GM10248 (cell line): ENCODE measurements around the gene TAB2.

Experiments used
- CTCF ChIA-PET: fragments of 300-600 bp; sonication (Branson Sonifier 250); formaldehyde crosslinking; extraction: SDS; loops from one replicate; lab custom pipeline; 2021; ENCODE audit warnings: antibody characterized with exemption; lab: Yijun Ruan, JAX
- POLR2A ChIA-PET: fragments of 350-650 bp; sonication (Branson Sonifier 250); formaldehyde crosslinking; extraction: SDS; loops from one replicate; lab custom pipeline; 2020; ENCODE audit warnings: antibody characterized with exemption; lab: Yijun Ruan, JAX
- DNase-seq: peaks from one replicate; pipeline ENCODE4 v3.0.0; 2012; ENCODE audit errors: extremely low spot score
- TF ChIP-seq, protein P1 (sequence below): IDR thresholded peaks from 2 replicates; pipeline ENCODE4 v1.5.1; 2012; ENCODE audit warnings: mild to moderate bottlenecking, low read depth; ENCODE audit errors: extremely low read depth, missing control alignments, control extremely low read depth

Gene TAB2

DNA sequence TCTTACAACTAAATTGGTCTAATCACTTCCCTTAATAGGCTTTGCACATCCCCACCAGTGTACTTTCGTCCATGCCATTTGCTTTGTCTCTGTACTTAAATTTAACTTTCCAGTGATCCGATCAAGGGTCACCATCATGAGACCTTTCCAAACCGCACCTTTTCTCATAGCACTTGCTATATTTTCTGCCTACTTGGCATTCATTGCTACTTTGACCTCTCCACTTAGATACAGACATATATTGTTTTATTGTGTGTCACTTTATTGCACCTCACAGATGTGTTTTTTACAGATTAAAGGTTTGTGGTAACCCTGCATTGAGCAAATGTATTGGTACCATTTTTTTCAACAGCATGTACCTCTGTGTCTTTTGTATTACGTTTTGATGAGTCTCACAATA is 97.3 kb downstream of the TAB2 start:
- POLR2A ChIA-PET, result no interaction called here
- TF ChIP-seq, protein P1, sequence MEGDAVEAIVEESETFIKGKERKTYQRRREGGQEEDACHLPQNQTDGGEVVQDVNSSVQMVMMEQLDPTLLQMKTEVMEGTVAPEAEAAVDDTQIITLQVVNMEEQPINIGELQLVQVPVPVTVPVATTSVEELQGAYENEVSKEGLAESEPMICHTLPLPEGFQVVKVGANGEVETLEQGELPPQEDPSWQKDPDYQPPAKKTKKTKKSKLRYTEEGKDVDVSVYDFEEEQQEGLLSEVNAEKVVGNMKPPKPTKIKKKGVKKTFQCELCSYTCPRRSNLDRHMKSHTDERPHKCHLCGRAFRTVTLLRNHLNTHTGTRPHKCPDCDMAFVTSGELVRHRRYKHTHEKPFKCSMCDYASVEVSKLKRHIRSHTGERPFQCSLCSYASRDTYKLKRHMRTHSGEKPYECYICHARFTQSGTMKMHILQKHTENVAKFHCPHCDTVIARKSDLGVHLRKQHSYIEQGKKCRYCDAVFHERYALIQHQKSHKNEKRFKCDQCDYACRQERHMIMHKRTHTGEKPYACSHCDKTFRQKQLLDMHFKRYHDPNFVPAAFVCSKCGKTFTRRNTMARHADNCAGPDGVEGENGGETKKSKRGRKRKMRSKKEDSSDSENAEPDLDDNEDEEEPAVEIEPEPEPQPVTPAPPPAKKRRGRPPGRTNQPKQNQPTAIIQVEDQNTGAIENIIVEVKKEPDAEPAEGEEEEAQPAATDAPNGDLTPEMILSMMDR, result no peak
- CTCF ChIA-PET, result interaction anchor here (4.7 kb wide), 1 partner anchor 17 kb away, joined by 18 read pairs; no protein-coding TSS in a partner anchor
- no peak for DNase-seq

DNA sequence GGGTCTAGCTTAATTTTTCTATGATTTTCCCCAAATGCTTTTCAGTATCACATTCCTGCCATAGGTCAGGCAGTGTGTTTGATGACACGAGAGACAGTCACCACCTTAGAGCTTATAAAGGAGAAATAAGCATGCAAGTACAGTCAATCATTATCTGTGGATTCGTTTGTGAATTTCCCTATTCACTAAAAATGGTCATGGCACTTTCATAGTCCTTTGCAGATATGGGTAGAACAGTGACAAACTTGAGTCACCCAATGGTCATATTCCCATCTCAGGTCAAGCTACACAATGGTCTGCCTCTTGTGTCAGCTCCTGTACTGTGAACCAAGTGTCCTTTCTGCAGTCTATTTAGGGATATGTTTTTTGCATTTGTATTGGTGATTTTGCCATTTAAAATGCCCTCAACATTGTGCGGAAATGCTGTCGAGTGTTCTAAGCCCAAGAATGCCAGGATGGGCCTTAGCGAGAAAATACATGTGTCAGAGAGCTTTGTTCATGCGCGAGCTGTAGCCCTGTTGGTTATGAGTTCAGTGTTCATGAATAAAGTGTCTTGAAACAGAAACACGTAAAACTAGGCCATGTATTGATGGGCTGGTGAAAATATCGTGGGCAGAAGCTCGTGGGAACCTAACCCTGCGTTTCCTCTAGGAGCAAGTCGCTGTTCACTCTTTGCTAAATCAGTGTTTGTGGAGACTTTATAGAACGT is 102.3 kb downstream of the TAB2 start:
- CTCF ChIA-PET, result interaction anchor here (1.0 to 4.8 kb wide), 10 partner anchors 8 to 391 kb away, joined by 3 to 49 read pairs (median 4); no protein-coding TSS in a partner anchor
- POLR2A ChIA-PET, result interaction anchor here (0.6 to 0.7 kb wide), 2 partner anchors 95 to 385 kb away, joined by 3 to 4 read pairs; no protein-coding TSS in a partner anchor
- no peak for DNase-seq
- TF ChIP-seq, protein P1, result no peak

DNA sequence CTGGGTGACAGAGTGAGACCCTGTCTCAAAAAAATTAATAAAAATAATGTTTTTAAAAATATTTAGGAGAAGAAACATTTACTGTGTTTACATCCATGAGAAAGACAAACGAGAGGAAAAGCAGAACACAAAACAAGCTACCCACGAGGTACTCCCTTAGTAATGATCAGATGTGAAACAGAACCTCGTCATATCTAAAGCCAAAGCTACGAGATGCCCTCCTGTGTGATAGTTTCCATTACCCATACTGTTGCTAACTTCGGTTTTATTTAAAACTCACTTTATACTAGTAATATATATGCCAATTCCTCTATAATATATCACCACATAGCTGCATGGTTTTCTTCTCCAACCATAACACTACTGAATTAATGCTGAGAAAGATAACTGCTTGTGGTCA is 103.6 kb downstream of the TAB2 start:
- DNase-seq, result no peak
- TF ChIP-seq, protein P1, result no peak
- ChIA-PET CTCF (interaction anchor here (1.4 to 4.8 kb wide), 5 partner anchors 11 to 375 kb away, joined by 4 to 49 read pairs (median 8); no protein-coding TSS in a partner anchor), POLR2A (no interaction called here)

DNA sequence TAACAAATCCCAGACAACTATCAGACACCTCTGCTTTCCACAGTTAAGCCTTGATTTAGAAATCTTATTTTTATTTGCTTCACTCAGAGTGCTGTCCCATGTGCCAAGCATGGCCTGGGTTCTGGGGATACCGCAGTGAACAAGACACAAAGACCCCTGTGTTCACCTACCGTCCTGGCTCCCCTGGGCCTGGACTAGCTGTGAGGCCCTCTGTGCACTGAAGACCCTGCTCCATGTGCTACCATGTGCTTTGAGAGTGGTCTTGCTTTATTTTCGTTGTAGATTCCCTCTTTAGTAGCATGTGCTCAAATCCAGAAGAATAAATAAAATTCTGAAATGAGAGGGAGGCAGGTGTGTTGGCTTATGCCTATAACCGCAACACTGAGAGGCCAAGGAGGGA is 105.1 kb downstream of the TAB2 start:
- ChIA-PET POLR2A (no interaction called here), CTCF (interaction anchor here (1.5 to 4.8 kb wide), 3 partner anchors 9 to 341 kb away, joined by 3 to 49 read pairs (median 6); no protein-coding TSS in a partner anchor)
- TF ChIP-seq, protein P1, result no peak
- DNase-seq, result no peak

DNA sequence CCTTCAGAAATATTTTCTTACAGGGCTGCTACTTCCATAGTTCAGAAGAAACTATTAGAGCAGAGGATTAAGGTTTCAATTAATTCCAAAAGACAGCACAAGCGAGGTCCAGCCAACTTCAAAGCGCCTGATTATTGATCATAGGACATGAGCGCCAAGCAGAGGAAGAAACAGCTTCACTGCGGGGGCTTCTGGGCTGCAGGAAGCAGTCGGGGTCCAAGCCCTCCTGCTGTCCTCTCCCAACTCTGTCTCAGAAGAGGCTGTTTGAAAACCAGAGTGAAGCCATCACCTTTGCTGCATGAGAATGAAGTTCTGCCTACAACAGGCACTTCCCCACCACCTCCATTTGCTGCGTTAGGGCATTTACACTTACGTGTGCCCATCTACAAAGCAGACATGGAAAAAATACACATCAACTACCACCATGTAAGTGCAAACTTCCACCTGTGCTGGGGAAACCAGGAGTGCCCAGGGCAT is 106.5 kb downstream of the TAB2 start:
- CTCF ChIA-PET, result interaction anchor here (0.8 to 1.8 kb wide), 4 partner anchors 8 to 395 kb away, joined by 3 to 6 read pairs (median 4); no protein-coding TSS in a partner anchor
- TF ChIP-seq, protein P1, result no peak
- POLR2A ChIA-PET, result no interaction called here
- no peak for DNase-seq

DNA sequence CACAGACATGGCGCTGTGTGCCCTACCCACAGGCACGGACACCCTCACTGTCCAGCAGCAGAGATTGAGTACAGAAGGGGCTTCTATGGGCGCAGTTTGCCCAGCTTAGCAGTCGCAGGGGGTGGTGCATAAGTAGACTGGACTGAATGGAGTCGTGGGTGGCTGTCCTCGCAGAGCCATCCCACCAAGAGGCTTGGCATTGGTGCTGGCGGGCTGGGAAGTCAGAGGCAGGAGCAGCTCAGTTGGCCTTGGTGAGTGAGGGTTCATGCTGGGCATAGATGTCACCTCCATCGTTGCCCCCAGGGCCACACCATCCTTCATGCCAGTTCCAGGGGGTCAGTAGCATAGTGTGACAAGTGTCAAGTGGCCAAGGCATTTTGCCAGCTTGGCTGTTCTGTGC is 107.7 kb downstream of the TAB2 start:
- ChIA-PET POLR2A (no interaction called here), CTCF (interaction anchor here (1.1 to 2.1 kb wide), 6 partner anchors 28 to 847 kb away, joined by 4 to 8 read pairs (median 4); no protein-coding TSS in a partner anchor)
- TF ChIP-seq, protein P1, result no peak
- DNase-seq, result no peak
